HG03442 (cell line): ENCODE measurements around the gene ZNF436.

ENCODE experiments used
- ATAC-seq: cut with Tn5 transposase; IDR thresholded peaks from one replicate; pipeline ENCODE4 v1.9.1; 2021; ENCODE audit warnings: mild to moderate bottlenecking, moderate library complexity; ENCODE audit not compliant: unreplicated experiment

The ZNF436 gene

DNA sequence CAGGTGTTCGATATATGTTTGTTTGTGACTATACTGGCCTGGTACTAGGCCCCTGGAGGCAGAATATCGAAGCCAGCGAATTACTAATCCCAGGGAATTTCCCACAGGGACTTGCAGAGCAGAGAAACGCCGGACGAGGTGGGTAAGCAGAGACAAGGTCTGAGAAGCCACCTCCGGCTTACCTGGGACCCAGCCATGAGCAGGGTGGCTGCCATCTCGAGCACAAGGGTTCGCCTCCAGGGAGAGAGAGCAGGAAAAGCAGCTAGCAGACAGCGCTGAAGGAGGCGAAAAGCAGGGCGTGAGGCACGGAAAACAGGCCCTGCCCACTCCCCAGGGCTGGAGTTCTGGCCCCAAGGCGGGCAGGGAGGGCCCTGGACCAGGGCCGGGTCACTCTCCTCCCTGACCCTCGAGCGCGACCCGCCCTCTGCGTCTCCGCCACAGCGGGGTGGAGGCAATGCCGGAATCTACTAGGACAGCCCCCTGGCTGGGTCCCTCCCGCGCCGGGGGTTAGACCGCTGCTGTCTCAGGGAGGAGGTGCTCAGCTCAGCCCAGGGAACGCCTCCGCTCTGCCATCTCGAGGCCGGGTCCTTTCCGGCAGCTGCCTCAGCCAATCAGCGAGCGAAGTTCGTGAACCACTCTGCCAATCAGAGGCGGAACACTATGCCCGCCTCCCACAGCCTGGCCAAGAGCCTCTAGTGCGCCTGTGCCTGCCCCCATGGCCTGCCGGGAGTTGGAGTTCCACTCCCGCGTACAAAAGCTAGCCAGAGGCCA, 1.7 kb downstream of the ZNF436 start:
- ATAC-seq: peak; percentile 88

DNA sequence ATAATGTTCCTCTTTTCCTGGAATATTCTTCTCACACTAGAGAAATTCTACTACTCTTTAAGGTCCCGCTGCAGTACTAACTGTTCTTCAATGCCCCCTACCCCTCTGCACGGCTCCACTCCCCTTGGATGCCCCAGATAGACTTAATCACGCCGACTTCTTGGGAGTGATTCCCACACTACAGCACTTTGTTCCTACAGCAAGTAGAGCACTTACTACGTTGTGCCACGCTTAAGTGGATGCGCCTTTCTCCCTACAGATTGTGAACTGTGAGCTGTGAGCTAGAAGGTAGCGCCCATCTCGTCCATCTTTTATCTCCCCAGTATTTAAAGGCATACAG, 2.2 kb downstream of the ZNF436 start:
- ATAC-seq: no peak

DNA sequence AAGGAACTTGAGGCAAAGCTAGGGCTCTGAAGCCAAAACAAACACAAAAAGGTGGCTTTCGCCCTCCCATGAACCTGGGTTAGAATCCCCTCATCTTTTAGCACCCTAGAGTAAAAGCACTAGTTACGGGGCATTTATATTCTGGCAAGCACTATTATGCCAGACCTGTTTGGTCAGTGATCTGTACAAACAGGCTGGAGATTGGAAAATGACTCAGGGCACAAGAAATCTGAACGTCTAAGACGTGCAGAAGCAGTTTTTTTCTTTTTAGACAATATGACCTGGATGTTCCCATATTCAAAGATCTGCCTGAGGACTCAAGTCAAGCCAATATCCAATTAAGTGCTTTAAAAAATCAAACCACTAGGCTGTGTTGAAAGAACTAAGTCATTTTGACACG, 3.0 kb downstream of the ZNF436 start:
- ATAC-seq: no peak

DNA sequence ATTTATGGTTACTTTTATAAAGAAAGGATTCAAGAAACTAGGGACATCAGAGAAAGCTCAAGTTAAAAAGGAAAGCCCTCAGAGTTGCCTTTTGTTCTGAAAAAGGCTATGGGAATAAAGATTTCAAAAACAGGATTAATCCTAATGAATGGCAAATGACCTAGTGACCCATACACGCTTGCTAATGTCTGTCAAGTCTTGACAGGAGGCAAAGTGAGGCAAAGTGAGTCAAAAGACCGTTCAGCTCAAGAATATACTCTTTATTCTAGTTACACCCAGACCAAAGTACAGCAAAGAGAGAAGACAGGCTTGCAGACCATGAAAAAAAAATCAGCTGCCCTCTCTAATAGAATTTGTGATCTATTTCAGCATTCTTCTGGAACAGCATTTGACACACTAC, 3.5 kb downstream of the ZNF436 start:
- ATAC-seq: no peak

DNA sequence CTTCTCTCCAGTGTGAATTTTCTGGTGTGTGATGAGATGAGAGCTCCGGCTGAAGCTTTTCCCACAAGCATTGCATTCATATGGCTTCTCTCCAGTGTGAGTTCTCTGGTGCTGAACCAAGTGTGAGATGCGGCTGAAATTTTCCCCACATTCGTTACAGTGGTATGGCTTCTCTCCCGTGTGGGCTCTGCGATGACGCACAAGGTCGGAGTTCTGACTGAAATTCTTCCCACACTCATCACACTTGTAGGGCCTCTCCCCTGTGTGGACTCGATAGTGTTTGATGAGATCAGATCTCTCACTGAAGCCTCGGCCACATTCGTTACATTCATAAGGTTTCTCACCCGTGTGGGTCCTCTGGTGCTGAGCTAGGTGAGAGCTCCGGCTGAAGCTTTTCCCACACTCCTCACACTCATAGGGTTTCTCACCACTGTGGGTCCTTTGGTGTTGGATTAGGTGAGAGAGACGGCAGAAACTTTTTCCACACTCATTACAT, 7.4 kb downstream of the ZNF436 start:
- no peak for ATAC-seq

DNA sequence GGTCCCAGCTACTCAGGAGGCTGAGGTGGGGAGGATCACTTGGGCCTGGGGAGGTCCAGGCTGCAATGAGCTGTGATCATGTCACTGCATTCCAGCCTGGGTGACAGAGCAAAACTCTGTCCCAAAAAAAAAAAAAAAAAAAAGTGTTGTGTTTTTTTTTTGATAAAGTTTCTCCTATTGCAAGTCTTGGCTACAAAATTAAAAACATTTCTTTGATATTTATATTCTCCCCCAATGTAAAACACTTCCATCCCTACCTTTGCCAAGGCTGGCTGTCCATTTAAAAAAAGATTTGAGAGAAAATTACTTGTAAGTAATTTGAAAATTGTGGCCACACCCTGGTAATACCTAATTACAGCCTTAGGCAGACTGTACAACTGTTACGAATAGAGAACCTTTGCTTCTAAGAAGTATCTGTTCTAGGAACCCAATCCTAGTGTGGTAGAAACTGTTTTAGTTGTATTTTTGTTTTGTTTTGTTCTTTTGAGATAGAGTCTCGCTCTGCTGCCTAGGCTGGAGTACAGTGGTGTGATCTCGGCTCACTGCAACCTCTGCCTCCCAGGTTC, 11.2 kb downstream of the ZNF436 start:
- ATAC-seq: no peak

DNA sequence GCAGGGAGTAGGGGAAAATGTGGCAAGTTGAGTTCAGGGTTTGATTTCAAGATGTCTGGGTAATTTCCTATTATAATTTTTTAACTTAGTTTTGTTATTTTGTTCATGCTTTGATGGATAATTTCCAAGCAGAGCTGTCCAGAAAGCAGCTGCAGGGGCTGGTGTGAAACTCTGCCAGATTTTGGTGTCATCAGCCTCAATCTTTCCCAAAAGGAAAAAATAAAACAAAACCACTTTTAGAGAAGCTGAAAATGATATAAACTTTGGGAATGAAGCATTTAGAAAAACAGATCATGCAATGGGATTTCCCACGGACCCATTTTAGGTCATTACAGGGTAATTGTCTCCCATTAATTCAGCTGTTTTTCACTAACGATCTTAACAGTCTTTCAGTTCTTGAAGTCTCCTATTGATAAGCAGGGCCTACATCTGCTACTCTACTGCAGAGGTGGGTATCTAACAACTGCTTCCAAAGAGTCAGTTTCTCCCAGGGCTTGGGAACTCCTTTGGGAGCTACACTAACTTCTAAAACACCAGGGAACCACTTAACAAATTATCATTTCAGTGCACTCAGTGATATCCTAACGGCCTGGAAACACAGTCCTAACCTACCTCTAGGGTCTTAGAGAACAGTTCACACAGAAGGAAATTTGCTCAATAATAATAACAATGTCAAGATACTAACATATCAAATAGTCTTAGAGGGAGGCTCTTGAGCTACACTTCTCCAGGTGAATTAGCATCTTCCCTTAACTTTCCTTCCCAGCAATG, 12.3 kb downstream of the ZNF436 start:
- ATAC-seq: no peak

DNA sequence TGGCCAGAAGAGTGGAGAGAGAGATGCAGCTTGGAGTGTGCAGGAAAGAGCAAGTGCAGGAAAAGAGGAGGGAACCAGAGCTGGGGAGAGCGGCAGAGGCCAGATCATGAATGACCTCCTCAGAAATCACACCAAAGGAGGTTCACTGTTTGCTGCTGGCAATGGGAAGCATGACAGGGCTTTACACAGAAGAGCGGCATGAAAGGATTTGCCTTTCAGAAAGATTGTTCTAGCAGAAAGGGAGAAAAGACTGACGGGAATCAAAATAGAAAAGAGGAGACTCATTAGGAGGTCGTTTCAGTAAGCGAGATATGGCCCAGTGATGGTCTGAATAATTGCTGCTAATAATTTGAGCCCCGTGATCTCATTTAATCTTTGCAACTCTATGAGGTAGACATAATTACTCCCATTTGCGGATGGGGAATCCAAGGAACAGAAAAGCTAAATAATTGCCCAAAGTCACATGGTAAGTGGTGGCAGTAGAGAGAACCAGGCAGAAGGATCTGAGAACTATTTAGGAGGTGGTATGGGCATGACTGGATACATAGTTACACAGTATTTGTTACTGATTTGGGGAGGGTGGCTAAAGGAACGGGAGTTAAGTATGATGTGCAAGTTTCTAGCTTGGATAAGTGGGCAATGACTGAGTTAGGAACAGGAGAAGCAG, 13.0 kb downstream of the ZNF436 start:
- no peak for ATAC-seq

DNA sequence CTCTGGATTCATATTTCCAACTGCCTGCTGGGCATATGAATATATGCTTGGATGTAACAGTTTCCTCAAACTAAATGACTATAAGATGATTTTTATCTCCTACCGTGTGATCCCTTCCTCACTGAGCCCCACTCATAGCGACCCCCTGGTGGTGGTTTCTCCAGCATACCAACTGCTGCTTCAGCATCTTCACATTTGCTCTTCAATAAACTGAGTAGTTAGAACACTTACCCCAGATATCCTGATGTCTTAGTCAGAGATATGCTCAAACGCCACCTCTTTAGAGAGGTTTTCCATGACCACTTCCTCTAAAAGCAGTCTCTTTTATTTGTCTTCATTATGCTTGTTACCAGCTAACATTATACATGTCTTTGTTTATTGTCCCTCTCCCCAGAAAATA, 15.4 kb downstream of the ZNF436 start:
- no peak for ATAC-seq

DNA sequence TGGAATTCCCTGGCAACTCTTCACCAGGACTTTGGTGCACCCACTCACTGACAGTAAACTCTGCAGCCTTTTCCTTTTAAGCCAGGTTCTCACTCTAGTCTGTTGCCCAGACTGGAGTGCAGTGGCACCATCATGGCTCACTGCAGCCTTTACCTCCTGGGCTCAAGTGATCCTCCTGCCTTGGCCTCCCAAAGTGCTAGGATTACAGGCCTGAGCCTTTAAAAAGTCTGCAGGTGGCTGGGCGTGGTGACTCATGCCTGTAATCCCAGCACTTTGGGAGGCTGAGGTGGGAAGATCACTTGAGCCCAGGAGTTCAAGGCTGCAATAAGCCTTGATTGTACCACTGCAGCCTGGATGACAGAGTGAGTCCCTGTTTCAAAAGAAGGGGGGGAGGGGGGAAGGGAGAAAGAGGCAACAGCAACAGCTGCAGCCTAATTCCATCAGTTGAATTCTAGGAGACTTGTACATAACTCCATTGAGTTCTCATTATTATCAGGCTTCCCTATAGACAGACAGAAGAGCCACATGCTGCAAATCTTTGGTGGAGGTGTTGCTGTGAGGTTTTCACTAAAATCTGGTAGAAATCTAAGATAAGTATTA, 17.4 kb downstream of the ZNF436 start:
- no peak for ATAC-seq

DNA sequence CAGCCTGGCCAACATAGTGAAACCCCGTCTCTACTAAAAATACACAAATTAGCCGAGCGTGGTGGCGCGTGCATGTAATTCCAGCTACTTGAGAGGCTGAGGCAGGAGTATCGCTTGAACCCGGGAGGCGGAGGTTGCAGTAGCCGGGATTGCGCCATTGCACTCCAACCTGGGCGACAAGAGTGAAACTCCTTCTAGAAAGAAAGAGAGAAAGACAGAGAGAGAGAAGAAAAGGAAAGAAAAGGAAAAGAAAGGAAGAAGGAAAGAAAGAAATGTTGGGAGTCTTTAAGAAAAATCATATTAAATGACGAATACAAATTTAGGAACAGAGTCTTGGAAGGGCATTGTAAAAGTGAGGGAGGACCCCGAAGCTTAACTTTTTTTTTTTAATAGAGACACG, 23.7 kb downstream of the ZNF436 start:
- no peak for ATAC-seq

DNA sequence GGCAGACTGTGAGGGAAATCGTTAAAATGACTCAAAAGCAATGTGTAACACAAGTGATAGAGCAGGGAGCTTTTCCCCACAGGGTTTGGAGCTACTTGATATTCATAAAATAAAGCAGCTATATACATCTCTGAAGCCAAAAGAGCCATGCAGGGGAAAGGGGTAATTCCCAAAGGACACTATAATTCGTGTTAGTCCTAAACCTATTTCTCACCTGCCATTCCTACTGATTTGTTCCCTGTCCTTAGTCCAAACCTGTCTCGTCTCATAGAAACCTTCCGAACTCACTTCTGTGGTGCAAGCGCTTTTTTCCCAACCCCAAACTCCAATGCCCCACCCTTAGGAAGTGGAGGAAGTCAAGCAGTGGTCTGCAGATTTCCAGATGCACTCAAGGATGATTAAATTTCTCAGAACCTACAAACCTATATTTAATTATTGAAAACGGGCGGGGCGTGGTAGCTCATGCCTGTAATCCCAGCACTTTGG, 24.6 kb downstream of the ZNF436 start:
- no peak for ATAC-seq

DNA sequence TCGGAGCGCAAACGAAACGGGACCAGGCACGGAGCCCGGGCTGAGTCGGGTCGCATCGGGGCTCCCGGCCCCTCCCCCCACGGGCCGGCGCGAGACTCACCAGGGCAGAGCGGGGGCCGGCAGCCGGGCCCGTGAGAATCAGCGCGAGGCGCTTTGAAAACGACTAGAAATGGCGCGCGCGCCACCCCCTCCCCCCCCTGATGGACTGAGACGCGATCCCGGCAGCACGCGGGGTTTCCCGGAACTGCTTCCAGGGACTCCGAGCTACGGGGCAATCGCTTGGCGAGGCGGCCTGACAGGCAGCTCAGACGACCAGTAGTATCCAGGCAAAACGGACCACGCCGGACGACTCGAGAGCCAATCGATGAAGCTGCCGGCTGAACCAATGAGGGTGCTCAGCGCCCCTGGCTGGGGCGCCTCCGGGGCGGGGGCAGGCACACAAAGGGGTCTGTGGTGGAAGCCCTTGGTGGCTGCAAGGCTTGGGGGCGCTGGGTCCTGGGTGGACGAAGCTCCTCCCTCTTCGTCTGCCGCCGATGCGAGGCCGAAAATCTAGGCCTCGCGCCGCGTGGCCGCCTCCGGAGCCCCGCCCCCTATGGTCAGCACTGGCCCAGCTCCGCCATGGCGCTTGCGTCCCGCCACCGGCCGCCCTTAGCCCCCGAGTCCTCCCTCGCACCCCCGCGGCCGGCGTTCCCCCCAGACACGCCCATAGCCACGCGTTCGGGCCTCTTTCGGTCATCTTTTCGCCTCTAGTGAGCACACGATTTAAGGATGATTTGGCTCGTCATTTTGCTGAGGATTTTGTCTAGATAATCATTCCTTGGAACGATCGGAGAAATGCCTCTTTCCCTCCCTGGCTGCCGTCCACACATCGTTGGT, 25.3 kb downstream of the ZNF436 start, which contains the start of gene HNRNPR:
Gene HNRNPR, minus strand, starts transcription at position 174 of the 876 bp plus-strand sequence. CDS start 3,276 bp downstream, outside the sequence.
- ATAC-seq: peak; percentile 93

DNA sequence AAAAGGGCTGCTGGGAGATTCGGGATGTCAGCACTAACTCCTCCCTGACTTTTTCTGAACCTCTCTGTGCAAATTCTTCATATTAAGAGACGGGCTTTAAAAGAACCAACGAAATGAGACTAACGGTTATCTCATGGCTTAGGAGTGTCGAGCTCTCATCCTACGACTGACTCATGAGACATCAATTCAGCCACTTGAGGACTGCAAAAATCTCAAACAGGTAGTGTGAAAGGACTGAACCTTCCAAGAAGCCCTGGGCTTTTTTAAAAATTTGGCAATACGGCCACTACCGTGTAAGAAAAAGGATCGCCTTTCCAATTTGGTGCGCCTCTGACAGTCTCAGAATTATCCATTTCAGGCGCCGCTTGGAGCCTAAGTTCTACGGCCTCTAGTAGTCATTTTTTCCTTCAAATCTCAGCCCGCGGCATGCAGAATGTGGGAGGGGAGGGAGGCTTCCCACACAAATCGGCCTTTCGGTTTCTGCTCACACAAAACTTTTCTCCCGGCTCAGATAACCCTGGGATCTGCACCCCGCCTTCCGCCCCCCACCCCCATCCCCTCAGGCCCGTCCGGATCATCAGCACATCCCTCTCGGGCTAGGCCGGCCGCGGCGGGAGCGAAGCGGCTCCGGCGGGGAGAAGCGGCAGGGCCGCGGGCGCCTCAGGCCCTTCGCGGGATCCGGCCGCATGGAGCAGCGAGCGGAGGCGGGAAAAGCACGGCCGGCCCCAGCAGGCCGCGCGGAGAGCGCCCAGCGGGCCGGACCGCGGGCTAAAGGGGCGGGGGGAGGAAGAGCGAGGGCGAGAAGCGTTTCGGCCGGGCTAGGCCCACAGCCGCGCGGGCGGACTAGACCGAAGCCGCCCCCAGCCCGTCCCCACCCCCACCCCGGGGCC, 26.2 kb downstream of the ZNF436 start:
- ATAC-seq: no peak

DNA sequence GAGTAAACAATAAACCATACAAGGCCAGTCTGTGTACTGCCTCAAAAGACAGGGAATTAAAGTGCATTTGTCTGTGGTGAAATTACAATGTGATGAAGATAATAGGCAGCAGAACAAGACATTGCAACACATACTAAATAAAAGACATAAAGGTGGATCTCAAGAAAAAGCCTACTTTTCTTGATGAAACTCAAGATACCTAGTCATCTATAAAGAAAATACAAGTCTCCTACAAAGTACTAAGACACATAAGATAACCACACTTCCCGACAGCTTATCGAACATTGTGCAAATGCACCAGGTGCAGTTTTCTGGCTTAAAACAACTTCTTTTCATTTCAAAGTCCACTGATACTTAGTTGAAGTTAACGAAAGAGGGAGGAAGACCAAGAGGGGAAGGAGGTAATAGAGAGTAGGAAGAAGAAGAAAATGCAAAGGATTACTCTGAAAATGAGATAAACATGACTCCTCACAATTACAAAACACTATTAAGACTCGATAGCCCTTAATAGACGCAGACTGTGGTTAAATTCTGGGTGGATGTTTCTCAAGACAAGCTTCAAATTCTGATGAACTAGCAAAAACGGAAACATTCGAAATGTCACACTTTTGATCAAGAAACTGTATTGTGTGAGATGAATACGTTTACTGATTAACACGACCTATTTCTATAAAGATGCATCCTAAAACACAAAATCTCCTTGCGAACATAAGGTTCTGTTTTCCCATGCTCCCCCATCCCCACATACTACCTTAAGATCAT, 27.5 kb downstream of the ZNF436 start:
- ATAC-seq: no peak

DNA sequence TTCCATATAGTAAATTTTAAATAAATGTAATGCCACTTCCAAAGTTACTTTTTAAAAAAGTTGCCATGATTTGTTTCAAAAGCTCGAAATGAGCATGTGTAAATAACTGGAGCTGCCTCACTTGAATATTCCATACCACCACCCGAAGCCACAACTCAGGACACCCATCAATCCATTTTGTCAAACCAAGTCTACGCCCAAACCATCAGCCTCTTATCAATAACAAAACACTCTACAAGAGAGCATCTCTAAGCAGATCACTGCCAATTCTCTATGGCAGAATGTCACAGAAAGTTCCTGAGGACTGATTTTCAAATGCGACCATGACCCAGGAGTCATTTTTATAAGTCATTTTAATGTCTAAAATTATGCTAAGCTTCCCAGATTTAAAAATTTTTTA, 30.0 kb downstream of the ZNF436 start:
- ATAC-seq: no peak

DNA sequence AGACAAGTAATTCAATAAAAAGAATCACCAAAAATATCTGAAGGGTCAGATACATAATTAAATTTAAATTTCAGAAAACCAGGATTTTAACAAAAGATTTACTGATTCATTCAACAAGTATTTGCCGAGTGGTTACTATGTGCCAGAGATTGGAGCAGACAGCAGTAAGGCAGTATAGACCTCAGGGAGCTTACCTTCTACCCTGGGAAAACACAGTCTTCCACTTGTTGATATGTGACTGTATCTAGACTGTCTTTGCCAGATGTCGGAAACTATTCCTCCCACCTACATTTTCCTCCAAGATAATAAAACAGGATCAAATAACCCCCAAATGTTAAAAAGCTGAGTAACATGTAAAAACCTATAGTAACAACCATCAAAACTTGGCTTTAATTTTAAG, 31.8 kb downstream of the ZNF436 start:
- ATAC-seq: no peak

DNA sequence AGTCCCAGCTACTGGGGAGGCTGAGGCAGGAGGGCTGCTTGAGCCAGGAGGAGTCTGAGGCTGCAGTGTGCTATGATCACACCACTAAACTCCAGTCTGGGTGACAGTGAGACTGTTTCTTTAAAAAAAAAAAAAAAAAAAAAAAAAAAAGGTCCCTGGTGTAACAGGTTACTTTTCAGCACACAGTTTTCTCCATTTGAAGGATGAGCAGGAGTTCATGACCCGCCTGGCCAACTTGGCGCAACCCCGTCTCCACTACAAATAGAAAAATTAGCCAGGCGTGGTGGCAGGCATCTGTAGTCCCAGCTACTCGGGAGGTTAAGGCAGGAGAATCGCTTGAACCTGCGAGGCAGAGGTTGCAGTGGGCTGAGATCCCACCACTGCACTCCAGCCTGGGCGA, 37.9 kb downstream of the ZNF436 start:
- no peak for ATAC-seq
